ENCODE measurements around the gene MEGF11. TPM values are rescaled to one million over a fixed set of nuclear protein-coding genes. Genes with fewer than 3 reads are reported as not detected.

Gene MEGF11
- total RNA-seq, 2 donors from 2014 or later: not detected

DNA sequence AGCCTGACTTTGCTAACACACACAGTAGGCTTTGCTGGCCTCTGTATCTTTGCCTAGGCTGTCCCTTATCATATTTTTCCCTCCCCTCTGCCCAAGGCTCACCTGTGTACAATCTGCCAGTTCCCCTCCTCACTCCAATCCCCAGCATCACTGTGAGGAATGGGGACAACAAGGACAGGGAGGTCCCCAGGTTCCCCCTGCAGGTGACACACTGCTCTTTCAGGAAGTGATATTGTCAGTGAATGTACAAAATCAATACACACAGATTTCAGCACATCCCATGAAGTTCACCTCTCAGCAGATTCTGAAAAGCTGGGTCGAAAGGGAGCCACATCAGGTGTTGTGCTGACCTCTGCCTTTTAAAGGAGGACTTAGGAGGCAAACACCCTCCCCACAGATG, 206.8 kb downstream of the MEGF11 start:
- intact Hi-C loops (cut with DNase I): no loop called here
- Histone ChIP-seq H3K4me1 (no peaks in the 10 kb centered on the region), H3K27me3 (no peaks in the 10 kb centered on the region), H3K4me3 (no peak overlapping the region), H3K9me3 (no peaks in the 10 kb centered on the region), H3K27ac (no peak overlapping the region), H3K9ac (ENCODE audit: low read depth in 2 of 2, low read length in 2 of 2) (no peak overlapping the region), H3K36me3 (no peaks in the 10 kb centered on the region)
- DNase-seq: no peak
- TF ChIP-seq, protein P1, sequence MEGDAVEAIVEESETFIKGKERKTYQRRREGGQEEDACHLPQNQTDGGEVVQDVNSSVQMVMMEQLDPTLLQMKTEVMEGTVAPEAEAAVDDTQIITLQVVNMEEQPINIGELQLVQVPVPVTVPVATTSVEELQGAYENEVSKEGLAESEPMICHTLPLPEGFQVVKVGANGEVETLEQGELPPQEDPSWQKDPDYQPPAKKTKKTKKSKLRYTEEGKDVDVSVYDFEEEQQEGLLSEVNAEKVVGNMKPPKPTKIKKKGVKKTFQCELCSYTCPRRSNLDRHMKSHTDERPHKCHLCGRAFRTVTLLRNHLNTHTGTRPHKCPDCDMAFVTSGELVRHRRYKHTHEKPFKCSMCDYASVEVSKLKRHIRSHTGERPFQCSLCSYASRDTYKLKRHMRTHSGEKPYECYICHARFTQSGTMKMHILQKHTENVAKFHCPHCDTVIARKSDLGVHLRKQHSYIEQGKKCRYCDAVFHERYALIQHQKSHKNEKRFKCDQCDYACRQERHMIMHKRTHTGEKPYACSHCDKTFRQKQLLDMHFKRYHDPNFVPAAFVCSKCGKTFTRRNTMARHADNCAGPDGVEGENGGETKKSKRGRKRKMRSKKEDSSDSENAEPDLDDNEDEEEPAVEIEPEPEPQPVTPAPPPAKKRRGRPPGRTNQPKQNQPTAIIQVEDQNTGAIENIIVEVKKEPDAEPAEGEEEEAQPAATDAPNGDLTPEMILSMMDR (IDR thresholded peaks at IDR 0.05): no peak

DNA sequence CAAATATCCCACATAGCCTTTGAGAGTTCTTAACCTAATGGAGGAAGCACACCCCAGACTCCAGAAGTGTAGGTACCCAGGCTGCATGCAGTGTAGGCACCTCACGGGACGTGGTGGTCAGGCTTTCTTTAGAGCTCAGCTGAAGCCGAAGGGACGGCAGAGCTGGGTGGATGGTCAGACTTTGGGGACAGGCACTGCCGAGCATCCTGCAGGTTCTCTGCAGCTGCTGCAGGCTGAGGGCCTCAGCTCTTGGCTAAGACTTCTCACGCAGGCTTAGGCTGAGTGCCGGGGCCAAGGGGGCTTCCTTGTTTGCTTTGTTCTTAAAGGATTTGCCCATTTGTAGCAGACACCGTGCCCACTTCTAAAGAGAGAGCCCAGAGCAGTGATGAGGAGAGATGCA, 207.2 kb downstream of the MEGF11 start:
- DNase-seq: no peak
- intact Hi-C loops (cut with DNase I): no loop called here
- Histone ChIP-seq H3K27me3 (no peaks in the 10 kb centered on the region), H3K27ac (no peak overlapping the region), H3K9me3 (no peaks in the 10 kb centered on the region), H3K36me3 (no peaks in the 10 kb centered on the region), H3K4me3 (no peak overlapping the region), H3K4me1 (no peaks in the 10 kb centered on the region), H3K9ac (ENCODE audit: low read depth in 2 of 2, low read length in 2 of 2) (no peak overlapping the region)
- TF ChIP-seq, protein P1 (IDR thresholded peaks at IDR 0.05): no peak

DNA sequence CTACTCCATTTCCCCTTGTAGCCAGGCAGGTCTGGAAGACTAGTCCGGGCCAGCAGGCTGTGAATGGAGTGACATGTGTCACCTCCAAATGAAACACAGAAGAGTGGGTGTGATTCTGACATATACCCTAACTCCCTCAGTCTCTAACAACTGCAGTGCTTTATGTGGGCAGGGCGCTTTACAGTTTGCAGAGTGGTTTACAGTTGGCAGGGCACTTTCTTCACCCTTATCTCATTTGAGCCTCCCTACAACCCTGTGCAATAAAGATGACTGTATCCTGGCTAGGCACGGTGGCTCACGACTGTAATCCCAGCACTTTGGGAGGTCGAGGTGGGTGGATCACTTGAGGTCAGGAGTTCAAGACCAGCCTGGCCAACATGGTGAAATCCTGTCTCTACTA, 208.0 kb downstream of the MEGF11 start:
- H3K27ac ChIP-seq: no peak overlapping the region
- H3K36me3 ChIP-seq: no peaks in the 10 kb centered on the region
- no peaks in the 10 kb centered on the region for H3K9me3 ChIP-seq
- no peak overlapping the region for H3K4me3 ChIP-seq
- TF ChIP-seq, protein P1 (IDR thresholded peaks at IDR 0.05): no peak
- intact Hi-C loops (cut with DNase I): no loop called here
- no peak overlapping the region for H3K9ac ChIP-seq (ENCODE audit: low read depth in 2 of 2, low read length in 2 of 2)
- no peaks in the 10 kb centered on the region for H3K4me1 ChIP-seq
- H3K27me3 ChIP-seq: no peaks in the 10 kb centered on the region
- DNase-seq: no peak

DNA sequence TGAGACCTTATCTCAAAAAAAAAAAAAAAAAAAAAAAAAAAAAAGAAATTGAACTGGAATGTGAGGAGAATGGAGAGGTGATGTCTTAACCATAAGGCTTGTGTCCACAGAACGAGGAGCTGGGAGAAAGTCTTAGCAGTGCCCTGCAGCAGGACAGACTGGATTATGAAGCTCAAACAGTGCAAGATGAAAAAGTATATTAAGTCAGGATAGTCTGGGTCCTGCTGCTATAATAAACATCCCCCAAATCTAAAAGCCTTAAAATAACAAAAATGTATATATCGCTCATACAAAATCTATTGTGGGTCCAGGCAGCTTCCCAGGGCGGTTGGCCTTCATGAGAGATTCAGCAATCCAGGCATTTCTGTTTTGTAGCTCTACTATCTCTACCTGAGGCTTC, 208.7 kb downstream of the MEGF11 start:
- Histone ChIP-seq H3K27me3 (no peaks in the 10 kb centered on the region), H3K9me3 (no peaks in the 10 kb centered on the region), H3K9ac (ENCODE audit: low read depth in 2 of 2, low read length in 2 of 2) (no peak overlapping the region), H3K4me3 (no peak overlapping the region), H3K27ac (no peak overlapping the region), H3K4me1 (no peaks in the 10 kb centered on the region), H3K36me3 (no peaks in the 10 kb centered on the region)
- DNase-seq: no peak
- TF ChIP-seq, protein P1 (IDR thresholded peaks at IDR 0.05): no peak
- intact Hi-C loops (cut with DNase I): no loop called here

DNA sequence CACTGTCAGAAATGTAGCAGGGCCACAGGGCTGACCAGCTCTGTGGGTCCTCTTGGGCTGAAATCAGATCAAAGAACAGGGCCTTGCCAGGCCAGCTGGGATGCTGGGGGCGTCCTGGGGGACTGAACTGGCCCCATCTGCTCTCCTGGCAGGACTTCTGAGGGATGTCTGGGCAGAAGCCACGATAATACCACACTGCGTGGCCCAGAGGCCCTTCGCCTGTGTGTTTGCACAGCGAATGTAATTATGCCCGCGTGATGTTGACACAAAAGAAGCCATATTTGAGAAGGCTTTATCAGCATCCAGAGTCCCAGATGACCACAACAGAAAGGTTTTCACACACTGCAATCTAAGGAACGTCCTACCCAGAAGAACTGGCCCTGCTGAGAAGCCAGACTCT, 210.3 kb downstream of the MEGF11 start:
- intact Hi-C loops (cut with DNase I): no loop called here

More for the DNA sequence above, 210.3 kb downstream of the MEGF11 start:
- Histone ChIP-seq H3K27me3 (no peaks in the 10 kb centered on the region), H3K9me3 (no peaks in the 10 kb centered on the region), H3K9ac (ENCODE audit: low read depth in 2 of 2, low read length in 2 of 2) (no peak overlapping the region), H3K4me3 (no peak overlapping the region), H3K27ac (peak overlapping the region; percentile 37), H3K36me3 (no peaks in the 10 kb centered on the region), H3K4me1 (no peaks in the 10 kb centered on the region)
- DNase-seq: peak; percentile 46
- TF ChIP-seq, protein P1 (IDR thresholded peaks at IDR 0.05): no peak
